GM19395 (cell line): ENCODE measurements around the gene HSD11B1.
"Not testable (repeated sequence)": the region's sequence is repeated elsewhere in the genome, so short reads cannot be mapped to it uniquely, and the experiment has no call there.

Experiments
- ATAC-seq: cut with Tn5 transposase; IDR thresholded peaks from one replicate; pipeline ENCODE4 v1.9.1; 2021; ENCODE audit warnings: mild to moderate bottlenecking, moderate library complexity; ENCODE audit not compliant: unreplicated experiment

HSD11B1 gene

DNA sequence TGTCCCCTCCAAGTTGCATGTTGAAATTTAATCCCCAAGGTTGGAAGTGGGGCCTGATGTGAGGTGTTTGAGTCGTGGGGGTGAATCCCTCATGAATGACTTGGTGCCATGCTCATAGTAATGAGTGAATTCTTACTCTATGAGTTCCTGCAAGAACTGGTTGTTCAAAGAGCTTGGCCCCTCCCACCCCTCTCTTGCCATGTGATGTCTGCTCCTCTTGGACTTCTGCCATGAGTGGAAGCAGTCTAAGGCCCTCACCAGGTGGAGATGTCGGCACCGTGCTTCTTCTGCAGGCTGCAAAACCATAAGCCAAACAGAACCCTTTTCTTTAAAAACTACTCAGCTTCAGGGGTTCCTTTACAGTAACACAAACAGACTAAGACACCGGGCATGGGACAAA, 15.2 kb upstream of the HSD11B1 start:
- no peak for ATAC-seq

DNA sequence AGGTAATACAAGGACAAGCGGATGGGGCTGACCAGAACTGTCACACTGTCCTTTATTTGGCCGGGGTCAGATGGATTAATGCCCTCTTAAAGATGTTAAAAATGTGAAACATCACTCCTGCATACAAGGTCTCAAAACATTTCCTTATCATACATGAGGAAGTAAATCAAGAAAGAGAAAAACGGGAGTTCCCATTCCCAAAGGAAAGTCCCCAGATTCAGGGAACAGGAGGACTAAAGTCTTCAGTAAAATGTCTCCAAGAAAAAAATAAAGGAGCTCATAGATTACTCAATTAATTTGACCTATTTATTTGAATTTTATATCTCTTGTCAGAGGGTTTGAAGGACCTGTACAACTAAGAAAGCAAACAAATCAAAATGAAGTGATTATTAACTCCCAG, 13.4 kb upstream of the HSD11B1 start:
- ATAC-seq = no peak

DNA sequence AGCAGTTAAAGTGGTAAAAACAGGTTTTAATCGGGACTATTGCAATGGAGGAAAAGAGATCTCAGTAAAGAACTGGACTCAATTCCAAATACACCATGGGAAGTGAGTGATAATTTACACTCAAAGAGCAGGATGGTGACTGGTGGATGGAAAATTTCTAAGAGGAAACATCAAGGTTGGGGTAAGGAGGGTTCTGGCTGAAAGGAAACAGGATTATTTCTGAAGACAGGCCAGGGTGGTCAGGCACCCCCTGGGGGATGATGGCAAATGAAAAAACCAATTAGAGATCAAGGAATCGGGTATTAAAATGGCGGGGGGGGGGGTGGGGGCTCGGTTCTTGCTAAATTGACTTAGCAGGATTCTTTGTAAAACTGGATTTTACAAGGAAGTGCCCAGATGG, 12.3 kb upstream of the HSD11B1 start:
- no peak for ATAC-seq

DNA sequence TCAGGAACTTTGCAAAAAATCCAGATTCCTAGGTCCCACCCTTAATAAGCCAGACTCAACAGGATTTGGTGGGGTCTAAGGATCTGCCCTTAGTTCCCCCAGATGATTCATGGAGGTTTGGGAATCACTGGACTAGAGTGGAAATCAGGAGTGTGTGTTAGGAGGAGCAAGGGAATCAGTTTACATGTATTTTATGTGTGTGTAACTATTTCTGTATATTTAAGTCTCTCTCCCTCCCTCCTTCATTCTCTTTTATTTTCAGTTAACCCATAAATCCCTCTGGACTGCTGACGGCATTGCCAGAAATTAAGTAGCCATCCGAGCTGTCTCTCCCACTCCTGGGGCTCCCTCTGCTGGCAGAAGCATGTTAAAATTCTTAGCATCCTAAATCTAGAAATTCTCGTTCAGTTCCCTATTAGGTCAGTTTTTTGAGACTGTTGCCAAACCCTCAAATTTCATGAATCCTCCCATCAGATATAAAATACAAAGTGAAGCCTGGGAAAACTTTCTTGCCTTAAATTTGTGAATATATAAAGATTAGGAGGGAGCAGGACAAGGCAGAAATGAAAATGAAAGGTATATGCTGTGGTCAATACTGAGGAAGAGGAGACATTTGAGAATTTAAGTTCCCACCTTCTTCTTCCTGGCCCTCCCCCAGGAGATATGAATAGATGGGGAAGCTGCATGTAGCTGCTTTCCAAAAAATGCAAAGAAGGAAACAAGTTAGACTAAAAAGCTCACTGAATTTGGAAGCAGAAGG, 11.7 kb upstream of the HSD11B1 start:
- peak; percentile 85 for ATAC-seq

DNA sequence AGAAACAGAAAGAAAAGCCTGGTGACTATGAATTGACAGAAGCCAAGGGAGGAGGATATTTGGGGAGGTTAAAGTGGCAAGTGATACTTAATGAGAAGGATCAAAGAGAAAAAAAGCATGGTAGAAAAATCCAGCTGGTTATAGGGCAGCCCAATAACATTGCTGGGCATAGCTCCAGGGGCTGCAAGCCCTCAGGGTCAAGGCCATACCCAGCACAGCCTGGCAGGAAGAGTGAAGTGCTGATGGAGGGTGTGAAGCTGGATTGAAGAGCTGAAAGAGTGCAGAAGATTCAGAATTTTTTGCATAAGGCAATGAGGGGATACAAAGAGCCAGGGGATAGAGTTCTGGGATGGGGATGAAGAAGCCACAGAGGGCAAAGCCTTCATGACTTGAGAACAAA, 8.0 kb upstream of the HSD11B1 start:
- no peak for ATAC-seq

DNA sequence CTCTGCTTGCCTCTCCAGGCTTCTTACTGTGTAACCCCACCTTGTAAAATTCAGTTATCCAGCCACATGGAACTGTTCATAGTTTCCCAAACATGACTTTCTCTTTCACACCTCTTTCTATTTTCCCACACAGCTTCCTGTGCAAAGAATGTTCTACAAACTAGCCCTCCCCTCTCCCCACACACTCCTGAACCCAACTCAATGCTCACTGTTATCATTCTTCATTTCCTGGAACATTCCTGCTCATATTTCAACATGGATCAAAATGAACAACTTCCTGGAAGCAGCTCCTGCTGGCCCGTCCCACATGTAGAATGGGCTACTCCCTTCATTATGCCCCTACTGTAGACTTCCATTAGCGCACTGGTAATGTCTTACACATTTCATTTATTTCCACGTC, 7.5 kb upstream of the HSD11B1 start:
- ATAC-seq = no peak

DNA sequence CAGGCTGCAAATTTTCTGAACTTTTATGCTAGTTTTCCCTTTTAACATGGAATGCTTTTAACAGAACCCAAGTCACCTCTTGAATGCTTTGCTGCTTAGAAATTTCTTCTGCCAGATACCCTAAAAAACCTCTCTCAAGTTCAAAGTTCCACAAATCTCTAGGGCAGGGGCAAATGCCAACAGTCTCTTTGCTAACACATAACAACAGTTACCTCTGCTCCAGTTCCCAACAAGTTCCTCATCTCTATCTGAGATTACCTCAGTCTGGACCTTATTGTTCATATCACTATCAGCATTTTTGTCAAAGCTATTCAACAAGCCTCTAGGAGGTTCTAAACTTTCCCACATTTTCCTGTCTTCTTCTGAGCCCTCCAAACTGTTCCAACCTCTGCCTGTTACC, 4.0 kb upstream of the HSD11B1 start:
- not testable (repeated sequence) for ATAC-seq

DNA sequence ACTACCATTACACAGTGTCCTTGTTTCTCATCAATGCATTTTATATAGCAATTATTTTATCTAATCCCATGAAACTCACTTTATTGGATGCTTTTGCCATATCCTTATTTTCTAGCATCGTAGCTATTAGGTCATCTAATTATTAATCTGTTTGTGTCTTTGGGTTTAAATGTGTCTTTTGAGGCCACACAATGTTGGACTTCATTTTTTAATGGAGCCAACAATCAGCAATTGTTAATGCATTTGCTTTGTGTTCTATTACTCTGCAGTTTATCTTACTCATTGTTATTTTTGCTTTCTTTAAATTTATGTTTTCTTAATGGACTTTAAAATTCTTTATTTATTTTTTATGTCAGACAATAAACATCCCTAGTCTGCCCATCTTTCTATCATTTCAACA, 1.8 kb upstream of the HSD11B1 start:
- ATAC-seq = no peak

DNA sequence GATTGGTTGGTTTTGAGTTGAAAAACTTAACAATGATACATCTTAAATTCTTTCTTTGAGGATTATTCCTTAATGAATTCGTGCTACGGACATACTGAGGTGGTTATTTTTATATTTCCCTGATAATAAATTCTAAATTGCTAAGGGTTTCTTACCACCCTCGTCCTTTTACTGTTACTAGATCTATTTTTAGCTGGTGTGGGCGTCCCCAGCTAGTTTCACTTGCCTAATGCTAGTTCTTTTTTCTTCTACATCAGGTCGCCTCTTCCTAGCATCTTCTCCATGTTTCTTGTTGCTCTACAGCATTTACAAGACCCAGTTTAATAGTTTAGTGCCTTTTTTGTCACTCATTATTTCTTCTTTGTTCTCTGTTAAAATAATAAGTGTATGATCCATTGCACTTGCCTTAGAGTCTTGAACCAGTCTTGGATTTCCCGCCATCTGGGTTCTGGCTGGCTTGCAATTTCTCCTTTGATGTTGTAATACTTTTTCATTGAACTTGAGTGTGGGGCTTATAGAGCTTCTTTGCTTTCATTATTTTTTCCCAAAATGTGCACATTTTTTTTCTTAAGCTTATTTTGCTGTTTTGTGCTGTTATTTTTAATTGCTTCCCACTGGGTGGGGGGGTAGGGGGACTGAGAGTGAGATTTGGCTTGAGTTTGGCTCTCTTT, 677 bp upstream of the HSD11B1 start:
- ATAC-seq = no peak

DNA sequence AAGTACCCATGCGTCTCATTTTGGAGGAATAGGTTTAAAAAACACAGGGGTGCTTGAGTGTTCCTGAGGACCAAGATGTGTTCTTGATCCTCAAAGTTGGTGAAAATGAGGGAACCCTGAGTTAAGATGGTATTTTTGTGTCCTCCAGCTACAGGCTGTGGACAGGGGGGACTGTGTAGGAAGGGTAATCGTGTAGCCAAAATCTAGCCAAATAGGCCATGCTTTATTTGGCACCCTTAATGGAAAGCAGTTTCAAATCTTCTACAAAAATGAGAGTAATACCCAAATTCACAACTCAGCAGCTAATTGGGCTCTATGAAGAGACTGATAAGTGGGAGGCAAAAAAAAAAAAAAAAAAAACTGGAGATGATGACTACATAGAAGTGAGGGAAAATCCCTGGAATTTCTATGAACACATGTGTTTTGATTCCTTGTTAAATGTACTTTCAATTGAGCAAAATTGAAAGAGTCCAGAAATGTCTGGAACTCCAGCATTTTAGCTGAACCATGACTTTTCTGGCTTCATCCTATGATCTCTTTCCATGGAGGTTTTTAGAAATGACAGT, 470 bp downstream of the HSD11B1 start:
- no peak for ATAC-seq

DNA sequence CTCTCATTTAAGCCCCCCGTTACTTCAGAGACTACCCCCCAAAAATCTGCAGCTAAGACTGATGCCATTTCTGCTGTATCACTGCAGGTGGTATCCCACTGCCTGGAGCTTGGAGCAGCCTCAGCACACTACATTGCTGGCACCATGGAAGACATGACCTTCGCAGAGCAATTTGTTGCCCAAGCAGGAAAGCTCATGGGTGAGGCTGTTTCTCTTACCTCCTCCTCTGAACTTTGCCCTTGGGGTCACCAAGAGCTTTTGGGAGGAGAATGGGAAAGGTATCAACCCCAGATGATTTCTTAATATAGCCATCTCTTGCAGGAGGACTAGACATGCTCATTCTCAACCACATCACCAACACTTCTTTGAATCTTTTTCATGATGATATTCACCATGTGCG, 2.0 kb downstream of the HSD11B1 start:
- ATAC-seq = no peak

DNA sequence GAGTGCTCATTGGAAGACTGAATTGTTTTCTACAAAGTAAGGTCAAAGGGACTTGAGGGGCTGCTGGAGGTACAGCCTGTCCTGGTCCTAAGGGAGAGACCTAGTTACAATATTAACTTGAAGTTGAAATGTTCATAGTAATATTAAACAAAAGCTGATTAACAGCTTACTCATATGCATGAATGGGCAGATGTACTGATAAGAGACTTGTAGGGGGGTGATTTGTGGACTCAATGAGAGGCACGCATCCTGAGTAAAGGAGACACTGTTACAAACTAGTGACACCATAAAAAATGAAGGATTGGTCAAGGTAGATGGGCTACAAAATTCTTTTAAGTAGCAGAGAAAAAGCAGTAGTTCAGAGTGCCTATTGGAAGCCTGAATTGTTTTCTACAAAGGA, 2.7 kb downstream of the HSD11B1 start:
- ATAC-seq = no peak

DNA sequence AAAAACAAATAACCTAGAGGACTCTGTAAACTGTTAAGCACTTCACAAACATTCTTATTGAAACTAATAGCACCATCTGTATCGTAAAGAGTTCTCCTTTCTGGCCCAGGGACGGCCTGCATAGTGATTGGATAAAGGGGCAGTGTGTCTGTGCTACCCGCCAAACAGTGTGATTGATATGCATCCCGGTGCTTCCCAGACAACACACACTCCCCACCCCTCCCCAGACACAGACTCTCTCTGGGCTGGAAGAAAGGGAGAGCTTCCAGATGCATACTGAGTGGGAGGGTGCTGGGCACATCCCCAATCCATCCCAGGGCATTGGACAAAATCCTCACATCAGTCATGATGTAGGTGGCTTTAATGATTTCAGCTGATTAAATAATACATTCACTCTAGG, 3.7 kb downstream of the HSD11B1 start:
- ATAC-seq = no peak

DNA sequence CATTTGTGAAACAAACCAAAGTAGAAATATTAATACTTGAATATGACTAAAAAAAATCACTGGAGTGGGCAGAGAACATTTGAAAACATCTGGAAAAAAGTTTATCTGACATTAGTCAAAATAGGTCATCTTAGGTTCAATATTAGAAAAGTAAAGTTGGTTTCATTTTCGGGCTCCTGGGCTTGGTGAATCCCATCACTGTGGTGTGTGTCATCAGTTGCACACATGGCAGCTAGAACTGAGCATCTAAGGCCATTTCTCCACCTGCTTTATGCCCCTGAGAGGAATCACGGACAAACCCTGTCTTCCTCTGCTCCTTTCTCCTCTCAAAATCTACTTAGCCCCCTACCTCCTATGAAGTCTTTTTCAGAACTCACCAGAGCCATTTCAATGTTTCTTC, 5.4 kb downstream of the HSD11B1 start:
- ATAC-seq = peak; percentile 79

DNA sequence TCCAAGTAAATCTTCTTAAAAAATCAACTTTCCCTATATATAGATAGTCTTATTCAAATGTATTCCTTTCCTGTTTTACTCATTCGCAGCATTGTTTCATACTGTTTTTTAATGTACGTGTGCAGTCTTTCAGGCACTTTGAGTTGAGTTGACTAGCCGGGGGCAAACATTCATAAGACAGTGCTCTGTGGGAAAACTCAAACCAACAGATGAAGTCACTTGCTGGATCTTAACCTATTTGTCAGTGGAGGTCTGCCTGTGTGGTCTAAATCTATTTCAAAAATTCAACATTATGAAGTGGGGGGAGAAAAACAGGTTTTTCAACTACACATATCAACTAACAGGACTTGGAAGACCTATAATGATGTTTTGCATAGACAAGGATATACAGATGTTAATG, 6.2 kb downstream of the HSD11B1 start:
- ATAC-seq = no peak

DNA sequence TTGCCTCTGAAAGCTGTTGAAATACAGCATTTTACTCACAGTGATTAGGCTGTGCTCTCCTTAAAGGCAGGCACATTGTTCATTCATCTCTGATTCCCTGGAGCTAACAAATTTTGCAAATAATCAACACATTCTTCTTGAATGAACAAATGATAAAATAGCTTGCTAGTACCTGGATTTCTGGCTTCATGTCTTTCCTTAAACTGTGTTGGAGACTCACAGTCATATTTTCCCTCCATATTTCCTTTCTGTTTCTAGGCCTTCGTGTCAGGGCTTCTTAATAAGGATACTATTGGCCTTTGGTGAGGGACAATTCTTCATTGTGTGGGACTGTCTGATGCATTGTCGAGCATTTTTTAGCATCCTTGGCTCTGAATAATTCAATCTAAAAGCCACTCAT, 9.7 kb downstream of the HSD11B1 start:
- ATAC-seq = no peak

DNA sequence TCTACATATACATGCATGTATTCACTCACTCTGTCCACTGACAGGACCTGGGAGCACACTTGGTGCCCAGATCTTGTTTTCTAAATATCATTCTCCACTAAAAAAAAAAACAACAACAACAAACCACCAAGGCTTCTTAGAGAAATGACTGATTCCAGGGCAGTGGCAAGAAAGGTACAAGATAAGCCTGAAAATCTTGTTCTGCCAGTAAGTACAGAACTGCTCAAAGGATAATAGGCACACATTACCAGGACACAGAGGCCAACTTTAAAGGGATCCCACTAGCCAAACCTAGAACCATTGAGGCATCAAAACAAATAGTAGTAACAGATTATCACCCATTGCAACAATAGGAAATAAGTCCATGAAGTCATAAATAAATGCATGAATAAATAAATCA, 10.7 kb downstream of the HSD11B1 start:
- ATAC-seq = no peak

DNA sequence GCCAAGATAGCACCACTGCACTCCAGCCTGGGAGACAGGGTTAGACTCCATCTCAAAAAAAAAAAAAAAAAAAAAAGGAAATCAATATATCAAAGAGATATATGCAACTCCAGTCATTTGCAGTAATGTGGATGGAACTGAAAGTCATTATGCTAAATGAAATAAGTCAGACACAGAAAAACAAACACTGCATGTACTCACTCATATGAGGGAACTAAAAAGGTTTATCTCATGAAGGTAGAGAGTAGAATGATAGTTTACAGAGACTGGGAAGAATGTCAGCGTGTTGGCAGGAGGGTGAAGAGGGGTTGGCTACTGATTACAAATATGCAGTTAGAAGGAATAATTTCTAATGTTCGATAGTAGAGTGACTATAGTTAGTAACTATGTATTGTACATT, 13.2 kb downstream of the HSD11B1 start:
- ATAC-seq = no peak

DNA sequence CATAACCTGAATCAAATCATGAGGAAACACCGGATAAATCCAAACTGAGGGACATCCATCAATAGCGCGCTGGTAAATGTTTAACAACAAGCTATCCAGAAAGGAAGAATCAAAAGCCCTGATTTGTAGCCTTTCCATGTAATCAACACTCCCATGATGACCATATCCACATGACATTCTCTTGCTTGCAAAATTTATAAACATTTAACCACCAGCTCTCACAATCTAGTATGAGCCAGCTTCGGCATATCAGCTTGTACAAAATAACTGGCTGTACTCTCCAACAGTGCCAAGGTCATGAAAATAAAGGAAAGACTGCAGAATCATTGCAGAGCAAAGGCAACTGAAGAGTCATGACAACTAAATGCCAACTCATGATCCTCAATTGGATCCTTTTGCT, 15.7 kb downstream of the HSD11B1 start:
- no peak for ATAC-seq

DNA sequence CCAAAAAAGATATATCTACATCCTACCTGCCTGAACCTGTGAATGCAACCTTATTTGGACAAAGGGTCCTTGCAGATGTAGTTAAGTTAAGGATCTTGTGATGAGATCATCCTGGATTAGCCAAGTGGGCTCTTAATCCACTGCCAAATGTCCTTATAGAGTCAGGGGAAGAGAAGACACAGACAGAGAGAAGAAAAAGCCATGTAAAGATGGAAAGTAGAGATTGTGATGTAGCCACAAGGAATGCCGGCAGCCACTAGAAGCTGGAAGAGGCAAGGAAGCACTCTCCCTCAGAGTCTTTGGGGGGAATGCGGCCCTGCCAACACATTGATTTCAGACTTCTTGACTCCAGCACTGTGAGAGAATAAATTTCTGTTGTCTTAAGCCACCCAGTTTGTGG, 16.2 kb downstream of the HSD11B1 start:
- no peak for ATAC-seq

DNA sequence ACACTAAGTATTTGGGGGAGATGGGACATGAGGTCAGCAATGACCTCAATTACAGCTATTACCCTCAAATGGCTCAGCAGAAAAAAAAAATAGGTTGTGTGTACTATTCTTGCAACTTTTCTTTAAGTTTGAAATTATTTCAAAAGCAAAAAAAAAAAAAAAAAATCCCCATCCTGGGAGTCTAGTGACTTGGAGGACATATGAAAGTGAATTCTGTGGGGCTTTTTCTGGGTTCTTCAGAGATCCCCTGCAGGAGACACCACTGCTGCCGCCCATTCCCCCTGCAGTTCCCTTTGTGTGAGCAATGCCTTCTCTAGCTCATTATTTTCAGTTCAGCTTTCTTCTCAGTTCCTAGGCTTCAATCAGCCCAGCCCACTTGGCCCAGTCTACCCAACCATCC, 16.7 kb downstream of the HSD11B1 start:
- ATAC-seq = no peak

DNA sequence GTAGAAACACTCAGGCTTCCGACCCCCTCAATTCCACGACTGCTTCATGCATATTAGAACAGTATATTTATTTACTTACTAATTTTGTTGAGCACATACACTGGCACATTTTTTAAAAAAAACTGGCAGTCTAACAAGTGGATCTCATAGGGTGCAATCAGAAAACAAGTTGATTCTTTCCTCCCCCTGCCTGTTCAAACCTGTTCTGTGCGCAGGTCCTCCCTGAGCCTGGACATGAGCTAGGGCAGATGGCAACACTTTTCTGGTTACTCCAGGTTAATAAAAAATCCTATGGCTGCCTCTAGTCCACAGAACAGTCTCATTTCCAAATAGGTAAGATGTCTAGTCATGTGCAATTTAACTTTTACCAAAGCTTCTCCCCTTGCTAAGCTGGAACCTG, 18.6 kb downstream of the HSD11B1 start:
- ATAC-seq = no peak
